OCI-LY1 (cell line): ENCODE measurements around the gene ZFYVE28.

Source experiments
- CTCF ChIP-seq: fragments of 200-600 bp; sonication (generic), shearing (Covaris generic); IDR thresholded peaks from 2 replicates; pipeline ENCODE4 v1.5.1; 2017; ENCODE audit warnings: mild to moderate bottlenecking, antibody characterized with exemption, low read length, moderate library complexity, mixed read lengths
- EZH2 ChIP-seq: fragments of 200-600 bp; sonication (generic), shearing (Covaris generic); IDR thresholded peaks from 2 replicates; pipeline ENCODE4 v1.8.0; 2017; ENCODE audit warnings: borderline replicate concordance, mixed run types, mild to moderate bottlenecking, antibody characterized with exemption, low read length, moderate library complexity, mixed read lengths

GRCh38 chr4:2337131-2337723 lies 81.2 kb downstream of the ZFYVE28 start:
- no peak for TF ChIP-seq CTCF
- TF ChIP-seq EZH2, result no peak
